Fibroblast of lung (primary cell): ENCODE results near the gene TAF3. TPM values are rescaled to one million over a fixed set of nuclear protein-coding genes. Genes with fewer than 3 reads are reported as not detected.

Experiments used
- DNase-seq, 2 donors: peaks; one replicate each; pipeline versions ENCODE4 v3.0.0 to v3.0.0-alpha.2; 2010; ENCODE audit warnings: low read depth in 2 of 2
- H2AFZ ChIP-seq: 2 replicates; pipeline ENCODE4 v1.5.1; 2012; ENCODE audit warnings: low read length, control low read depth, inconsistent platforms
- H3K27ac ChIP-seq: 2 replicates; pipeline ENCODE4 v1.5.1; 2011; ENCODE audit warnings: low read length, control low read depth; ENCODE audit not compliant: insufficient read depth
- H3K27me3 ChIP-seq: 2 replicates; pipeline ENCODE4 v1.5.1; 2011; ENCODE audit warnings: mild to moderate bottlenecking, low read length; ENCODE audit not compliant: control insufficient read depth, insufficient read depth
- H3K36me3 ChIP-seq: 2 replicates; pipeline ENCODE4 v1.5.1; 2011; ENCODE audit warnings: low read length; ENCODE audit not compliant: control insufficient read depth, insufficient read depth
- H3K4me1 ChIP-seq: 2 replicates; pipeline ENCODE4 v1.5.1; 2011; ENCODE audit warnings: low read length; ENCODE audit not compliant: control insufficient read depth, insufficient read depth; ENCODE audit errors: extremely low read depth
- H3K4me2 ChIP-seq: 2 replicates; pipeline ENCODE4 v1.5.1; 2011; ENCODE audit warnings: low read length, control low read depth; ENCODE audit not compliant: insufficient read depth; ENCODE audit errors: extremely low read depth
- H3K4me3 ChIP-seq, 4 experiments: fragments of 200-600 bp in 1 of 4; sonication (generic) in 1 of 4; replicated peaks in 1 of 4; 2 replicates each; pipeline ENCODE4 v1.5.1; 2011 to 2016; ENCODE audit warnings: low read length in 4 of 4, low read depth in 3 of 4, mild to moderate bottlenecking in 3 of 4, control low read depth in 2 of 4, inconsistent platforms in 1 of 4, mixed read lengths in 1 of 4; ENCODE audit not compliant: insufficient read depth in 1 of 4; ENCODE audit errors: control extremely low read depth in 1 of 4
- H3K79me2 ChIP-seq: 2 replicates; pipeline ENCODE4 v1.5.1; 2012; ENCODE audit warnings: mild to moderate bottlenecking, low read length, inconsistent platforms; ENCODE audit not compliant: control insufficient read depth, insufficient read depth
- H3K9ac ChIP-seq: 2 replicates; pipeline ENCODE4 v1.5.1; 2011; ENCODE audit warnings: mild to moderate bottlenecking, low read length, control low read depth; ENCODE audit not compliant: insufficient read depth
- H3K9me3 ChIP-seq: 2 replicates; pipeline ENCODE4 v1.5.1; 2012; ENCODE audit warnings: low read depth, low read length; ENCODE audit not compliant: control insufficient read depth, insufficient read depth
- H4K20me1 ChIP-seq: 2 replicates; pipeline ENCODE4 v1.5.1; 2011; ENCODE audit warnings: low read length; ENCODE audit not compliant: control insufficient read depth, insufficient read depth; ENCODE audit errors: extremely low read depth
- EZH2 ChIP-seq: IDR thresholded peaks from 2 replicates; pipeline ENCODE4 v1.5.1; 2012; ENCODE audit warnings: low read length, control low read depth, mild to moderate bottlenecking; ENCODE audit errors: missing control alignments
- polyA plus RNA-seq, 2 donors: library from polyadenylated mRNA; depleted of rRNA in 1 of 2; stranded (reverse) in 1 of 2; unstranded in 1 of 2; fragments of >200 nt; gene quantifications; 2 replicates each; pipeline ENCODE4 v1.2.1, GENCODE V29; 2011 to 2012; ENCODE audit warnings: missing spikeins in 1 of 2
- total RNA-seq: library from RNA; depleted of rRNA; stranded (reverse); fragments of >200 nt; gene quantifications from 2 replicates; pipeline ENCODE4 v1.2.1, GENCODE V29; 2014
- TF ChIP-seq, protein P1 (sequence below), 2 donors: IDR thresholded peaks in 1 of 2; conservative IDR thresholded peaks in 1 of 2; 1 replicate in 1 of 2; 2 replicates in 1 of 2; pipeline ENCODE4 v1.5.1; 2011 to 2012; ENCODE audit warnings: low read length in 2 of 2, control low read depth in 1 of 2, inconsistent platforms in 1 of 2, low read depth in 1 of 2, mild to moderate bottlenecking in 1 of 2

Gene TAF3
- total and polyA plus RNA-seq, 2 donors (not counting 1 experiment from before 2014, with no cell fraction given) = 2.1 to 4.0 TPM

DNA sequence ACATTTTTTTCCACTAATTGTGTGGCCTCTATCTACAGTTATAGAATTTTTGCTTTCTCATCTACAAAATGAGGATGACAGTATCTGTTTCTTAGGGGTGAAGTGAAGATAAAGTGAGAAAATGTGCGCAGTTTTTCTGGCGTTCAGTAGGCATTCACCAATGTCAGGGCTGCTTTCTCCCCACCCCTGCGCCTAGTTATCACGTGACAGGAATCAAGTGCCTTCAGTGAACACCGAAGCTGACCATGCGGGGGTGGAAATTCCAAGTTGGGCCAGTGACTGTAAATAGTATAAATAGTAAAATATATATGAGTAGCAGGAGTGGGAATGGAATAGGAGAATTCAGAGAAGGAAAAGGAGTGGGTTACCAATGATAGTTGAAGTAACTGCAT is 77.4 kb downstream of the TAF3 start:
- no peaks in the 10 kb centered on the region for H3K36me3 ChIP-seq
- TF ChIP-seq EZH2 = no peak
- TF ChIP-seq, protein P1, sequence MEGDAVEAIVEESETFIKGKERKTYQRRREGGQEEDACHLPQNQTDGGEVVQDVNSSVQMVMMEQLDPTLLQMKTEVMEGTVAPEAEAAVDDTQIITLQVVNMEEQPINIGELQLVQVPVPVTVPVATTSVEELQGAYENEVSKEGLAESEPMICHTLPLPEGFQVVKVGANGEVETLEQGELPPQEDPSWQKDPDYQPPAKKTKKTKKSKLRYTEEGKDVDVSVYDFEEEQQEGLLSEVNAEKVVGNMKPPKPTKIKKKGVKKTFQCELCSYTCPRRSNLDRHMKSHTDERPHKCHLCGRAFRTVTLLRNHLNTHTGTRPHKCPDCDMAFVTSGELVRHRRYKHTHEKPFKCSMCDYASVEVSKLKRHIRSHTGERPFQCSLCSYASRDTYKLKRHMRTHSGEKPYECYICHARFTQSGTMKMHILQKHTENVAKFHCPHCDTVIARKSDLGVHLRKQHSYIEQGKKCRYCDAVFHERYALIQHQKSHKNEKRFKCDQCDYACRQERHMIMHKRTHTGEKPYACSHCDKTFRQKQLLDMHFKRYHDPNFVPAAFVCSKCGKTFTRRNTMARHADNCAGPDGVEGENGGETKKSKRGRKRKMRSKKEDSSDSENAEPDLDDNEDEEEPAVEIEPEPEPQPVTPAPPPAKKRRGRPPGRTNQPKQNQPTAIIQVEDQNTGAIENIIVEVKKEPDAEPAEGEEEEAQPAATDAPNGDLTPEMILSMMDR (conservative IDR thresholded peaks at IDR 0.05 in 1 of 2, IDR thresholded peaks at IDR 0.05 in 1 of 2; ENCODE audit: low read depth in 1 of 2, low read length in 2 of 2) = no peak
- H4K20me1 ChIP-seq = no peaks in the 10 kb centered on the region
- no peak overlapping the region for H3K9ac ChIP-seq
- H2AFZ ChIP-seq = no peak overlapping the region
- no peak overlapping the region for H3K27ac ChIP-seq
- no peaks in the 10 kb centered on the region for H3K27me3 ChIP-seq
- no peaks in the 10 kb centered on the region for H3K4me1 ChIP-seq
- H3K4me2 ChIP-seq = no peak overlapping the region
- H3K9me3 ChIP-seq = no peaks in the 10 kb centered on the region
- no peaks in the 10 kb centered on the region for H3K79me2 ChIP-seq
- no peak for DNase-seq
- no peak overlapping the region for H3K4me3 ChIP-seq

DNA sequence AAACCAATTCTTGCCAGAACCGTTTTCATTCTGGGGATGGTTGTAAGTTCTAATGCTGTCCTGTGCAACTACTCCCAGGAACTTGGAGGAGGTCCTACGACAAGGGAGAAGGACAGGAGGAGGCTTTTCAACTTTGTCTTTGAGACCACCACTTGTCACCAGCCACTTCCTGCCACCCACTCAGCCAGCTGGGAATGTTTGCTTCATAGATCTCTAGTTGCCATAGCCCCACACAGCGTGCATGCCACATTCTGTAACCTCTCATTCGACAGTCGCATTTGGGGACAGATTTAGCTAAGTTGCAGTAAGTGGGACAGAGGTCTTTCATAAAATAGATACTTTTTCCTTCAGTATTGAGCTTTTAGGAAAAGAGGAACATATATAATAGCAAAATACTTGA is 78.0 kb downstream of the TAF3 start:
- Histone ChIP-seq H3K4me3 (no peak overlapping the region), H3K4me1 (no peaks in the 10 kb centered on the region), H3K36me3 (no peaks in the 10 kb centered on the region), H3K9me3 (no peaks in the 10 kb centered on the region), H2AFZ (no peak overlapping the region), H3K4me2 (no peak overlapping the region), H4K20me1 (no peaks in the 10 kb centered on the region), H3K27ac (no peak overlapping the region), H3K27me3 (no peaks in the 10 kb centered on the region), H3K79me2 (no peaks in the 10 kb centered on the region), H3K9ac (no peak overlapping the region)
- no peak for DNase-seq
- no peak for TF ChIP-seq EZH2

DNA sequence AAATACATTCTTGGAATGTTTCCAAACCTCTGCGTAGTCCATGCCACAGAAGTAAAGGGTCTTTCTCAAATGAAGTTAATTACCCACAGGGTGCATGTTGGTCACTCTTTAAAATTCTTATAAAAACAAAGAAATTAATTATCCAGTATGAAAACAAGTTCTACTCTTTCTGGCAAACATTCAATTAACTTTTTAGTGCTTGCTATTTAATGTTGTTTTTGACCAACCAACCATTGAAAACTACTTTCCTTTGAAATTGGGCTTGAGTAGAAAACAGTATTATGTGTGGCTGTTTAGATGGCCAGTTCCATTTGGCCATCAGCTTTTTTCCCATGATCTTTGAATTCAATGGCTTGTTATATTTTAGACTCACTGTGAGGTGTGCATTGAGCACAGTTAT is 83.0 kb downstream of the TAF3 start:
- Histone ChIP-seq H3K4me2 (no peak overlapping the region), H3K9ac (no peak overlapping the region), H3K36me3 (no peaks in the 10 kb centered on the region), H3K4me3 (no peak overlapping the region), H4K20me1 (no peaks in the 10 kb centered on the region), H3K27ac (no peak overlapping the region), H3K4me1 (no peaks in the 10 kb centered on the region), H3K27me3 (no peaks in the 10 kb centered on the region), H3K9me3 (no peaks in the 10 kb centered on the region), H2AFZ (no peak overlapping the region), H3K79me2 (no peaks in the 10 kb centered on the region)
- TF ChIP-seq, protein P1 (conservative IDR thresholded peaks at IDR 0.05 in 1 of 2, IDR thresholded peaks at IDR 0.05 in 1 of 2; ENCODE audit: low read depth in 1 of 2, low read length in 2 of 2) = no peak
- TF ChIP-seq EZH2 = no peak
- DNase-seq = no peak
